Brain pericyte (primary cell): ENCODE results near the gene VARS2.
"Not testable (repeated sequence)": the region's sequence is repeated elsewhere in the genome, so short reads cannot be mapped to it uniquely, and the experiment has no call there.

Experiments
- DNase-seq: peaks from one replicate; pipeline ENCODE4 v3.0.0-alpha.2; 2012; ENCODE audit warnings: low read depth, low spot score

Gene VARS2

GRCh38 chr6:30898750-30899360 lies 15.2 kb upstream of the VARS2 start:
- DNase-seq = no peak

GRCh38 chr6:30900863-30901417 lies 13.1 kb upstream of the VARS2 start:
- no peak for DNase-seq

GRCh38 chr6:30901436-30901835 lies 12.6 kb upstream of the VARS2 start:
- DNase-seq = no peak

GRCh38 chr6:30902196-30902595 lies 11.8 kb upstream of the VARS2 start:
- not testable (repeated sequence) for DNase-seq

- no peak for DNase-seq
Measured at GRCh38 chr6:30902709-30903108, 11.3 kb upstream of the VARS2 start.

- no peak for DNase-seq
Measured at GRCh38 chr6:30903236-30903635, 10.8 kb upstream of the VARS2 start.

GRCh38 chr6:30907290-30907757 lies 6.7 kb upstream of the VARS2 start:
- DNase-seq = not testable (repeated sequence)

GRCh38 chr6:30907758-30908591 lies 6.1 kb upstream of the VARS2 start, which contains the start of gene GTF2H4:
Gene GTF2H4 (plus strand): TSS chr6:30908207.
- peak; percentile 92 for DNase-seq

GRCh38 chr6:30908700-30909099 lies 5.3 kb upstream of the VARS2 start:
- no peak for DNase-seq

- DNase-seq = not testable (repeated sequence)
Measured at GRCh38 chr6:30910473-30910872, 3.6 kb upstream of the VARS2 start.

GRCh38 chr6:30912746-30913520 lies 1.1 kb upstream of the VARS2 start:
- no peak for DNase-seq

GRCh38 chr6:30913721-30914075 lies 340 bp upstream of the VARS2 start:
- no peak for DNase-seq

GRCh38 chr6:30914854-30915590 lies 984 bp downstream of the VARS2 start:
- no peak for DNase-seq

- no peak for DNase-seq
Measured at GRCh38 chr6:30915591-30915946, 1.5 kb downstream of the VARS2 start.

GRCh38 chr6:30917041-30917440 lies 3.0 kb downstream of the VARS2 start:
- no peak for DNase-seq

- no peak for DNase-seq
Measured at GRCh38 chr6:30917487-30917886, 3.4 kb downstream of the VARS2 start.

- DNase-seq = no peak
Measured at GRCh38 chr6:30918670-30919069, 4.6 kb downstream of the VARS2 start.

- no peak for DNase-seq
Measured at GRCh38 chr6:30922447-30922852, 8.4 kb downstream of the VARS2 start.

- DNase-seq = not testable (repeated sequence)
Measured at GRCh38 chr6:30924040-30924627, 10.1 kb downstream of the VARS2 start.

- DNase-seq = no peak
Measured at GRCh38 chr6:30926644-30927043, 12.6 kb downstream of the VARS2 start.

- DNase-seq = not testable (repeated sequence)
Measured at GRCh38 chr6:30927080-30927479, 13.0 kb downstream of the VARS2 start.
